Ishikawa (cell line): Measurements from ENCODE around the gene B4GALT1.

Source experiments
- CEBPB ChIP-seq: IDR thresholded peaks from 2 replicates; pipeline ENCODE4 v1.6.1; 2012
- CREB1 ChIP-seq: IDR thresholded peaks from 2 replicates; pipeline ENCODE4 v1.6.1; 2012; ENCODE audit warnings: low read depth
- EGR1 ChIP-seq: IDR thresholded peaks from 2 replicates; pipeline ENCODE4 v1.6.1; 2012
- EP300 ChIP-seq: IDR thresholded peaks from 2 replicates; pipeline ENCODE4 v1.6.1; 2012; ENCODE audit warnings: borderline replicate concordance
- FOXM1 ChIP-seq: IDR thresholded peaks from 2 replicates; pipeline ENCODE4 v1.6.1; 2012; ENCODE audit warnings: low read depth, borderline replicate concordance
- NFIC ChIP-seq: IDR thresholded peaks from 2 replicates; pipeline ENCODE4 v1.6.1; 2012
- RAD21 ChIP-seq: IDR thresholded peaks from 2 replicates; pipeline ENCODE4 v1.6.1; 2012; ENCODE audit warnings: low read depth
- TAF1 ChIP-seq: IDR thresholded peaks from 2 replicates; pipeline ENCODE4 v1.6.1; 2012; ENCODE audit warnings: low read depth, mild to moderate bottlenecking
- TCF12 ChIP-seq: IDR thresholded peaks from 2 replicates; pipeline ENCODE4 v1.6.1; 2012; ENCODE audit warnings: low read depth
- TEAD4 ChIP-seq: IDR thresholded peaks from 2 replicates; pipeline ENCODE4 v1.6.1; 2012
- YY1 ChIP-seq: IDR thresholded peaks from 2 replicates; pipeline ENCODE4 v1.6.1; 2012; ENCODE audit warnings: low read depth
- TF ChIP-seq, protein P1 (sequence below): IDR thresholded peaks from 2 replicates; pipeline ENCODE4 v1.6.1; 2012
- TF ChIP-seq, protein P2 (sequence below): IDR thresholded peaks from 2 replicates; pipeline ENCODE4 v1.6.1; 2012; ENCODE audit warnings: low read depth, mild to moderate bottlenecking

DNA sequence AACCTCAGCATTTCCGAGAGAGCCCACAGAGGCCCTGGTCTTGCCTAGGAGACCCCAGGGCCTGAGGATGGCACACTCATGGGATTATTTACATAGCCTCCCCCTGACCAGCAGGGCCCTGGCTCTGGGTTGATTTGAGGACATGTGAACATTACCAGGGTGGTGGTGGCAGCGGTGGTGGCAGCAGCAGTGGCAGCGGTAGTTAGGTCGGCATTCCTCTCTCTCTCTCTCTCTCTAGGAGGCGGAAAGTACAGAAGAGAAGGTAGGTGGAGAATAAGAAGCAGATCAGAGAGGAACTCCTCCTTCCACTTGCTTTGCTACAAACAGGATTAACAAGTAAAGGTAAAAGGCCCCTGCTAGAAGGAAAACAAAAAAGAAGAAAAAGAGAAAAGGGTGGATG lies 39.3 kb downstream of the B4GALT1 start:
- TF ChIP-seq, protein P1, sequence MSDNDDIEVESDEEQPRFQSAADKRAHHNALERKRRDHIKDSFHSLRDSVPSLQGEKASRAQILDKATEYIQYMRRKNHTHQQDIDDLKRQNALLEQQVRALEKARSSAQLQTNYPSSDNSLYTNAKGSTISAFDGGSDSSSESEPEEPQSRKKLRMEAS = no peak
- TF ChIP-seq TAF1 = no peak
- no peak for TF ChIP-seq YY1
- no peak for TF ChIP-seq EP300
- TF ChIP-seq, protein P2, sequence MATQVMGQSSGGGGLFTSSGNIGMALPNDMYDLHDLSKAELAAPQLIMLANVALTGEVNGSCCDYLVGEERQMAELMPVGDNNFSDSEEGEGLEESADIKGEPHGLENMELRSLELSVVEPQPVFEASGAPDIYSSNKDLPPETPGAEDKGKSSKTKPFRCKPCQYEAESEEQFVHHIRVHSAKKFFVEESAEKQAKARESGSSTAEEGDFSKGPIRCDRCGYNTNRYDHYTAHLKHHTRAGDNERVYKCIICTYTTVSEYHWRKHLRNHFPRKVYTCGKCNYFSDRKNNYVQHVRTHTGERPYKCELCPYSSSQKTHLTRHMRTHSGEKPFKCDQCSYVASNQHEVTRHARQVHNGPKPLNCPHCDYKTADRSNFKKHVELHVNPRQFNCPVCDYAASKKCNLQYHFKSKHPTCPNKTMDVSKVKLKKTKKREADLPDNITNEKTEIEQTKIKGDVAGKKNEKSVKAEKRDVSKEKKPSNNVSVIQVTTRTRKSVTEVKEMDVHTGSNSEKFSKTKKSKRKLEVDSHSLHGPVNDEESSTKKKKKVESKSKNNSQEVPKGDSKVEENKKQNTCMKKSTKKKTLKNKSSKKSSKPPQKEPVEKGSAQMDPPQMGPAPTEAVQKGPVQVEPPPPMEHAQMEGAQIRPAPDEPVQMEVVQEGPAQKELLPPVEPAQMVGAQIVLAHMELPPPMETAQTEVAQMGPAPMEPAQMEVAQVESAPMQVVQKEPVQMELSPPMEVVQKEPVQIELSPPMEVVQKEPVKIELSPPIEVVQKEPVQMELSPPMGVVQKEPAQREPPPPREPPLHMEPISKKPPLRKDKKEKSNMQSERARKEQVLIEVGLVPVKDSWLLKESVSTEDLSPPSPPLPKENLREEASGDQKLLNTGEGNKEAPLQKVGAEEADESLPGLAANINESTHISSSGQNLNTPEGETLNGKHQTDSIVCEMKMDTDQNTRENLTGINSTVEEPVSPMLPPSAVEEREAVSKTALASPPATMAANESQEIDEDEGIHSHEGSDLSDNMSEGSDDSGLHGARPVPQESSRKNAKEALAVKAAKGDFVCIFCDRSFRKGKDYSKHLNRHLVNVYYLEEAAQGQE = no peak
- TF ChIP-seq CREB1 = no peak
- no peak for TF ChIP-seq CEBPB
- TF ChIP-seq RAD21 = no peak
- TF ChIP-seq FOXM1 = no peak
- TF ChIP-seq TCF12 = no peak
- TF ChIP-seq TEAD4 = no peak
- TF ChIP-seq NFIC = no peak
- TF ChIP-seq EGR1 = no peak
